ENCODE results near the gene LRCOL1. TPM values are rescaled to one million over a fixed set of nuclear protein-coding genes. Genes with fewer than 3 reads are reported as not detected.

LRCOL1 gene
- total RNA-seq, 1 experiment from 2014 or later = 0.24 TPM

DNA sequence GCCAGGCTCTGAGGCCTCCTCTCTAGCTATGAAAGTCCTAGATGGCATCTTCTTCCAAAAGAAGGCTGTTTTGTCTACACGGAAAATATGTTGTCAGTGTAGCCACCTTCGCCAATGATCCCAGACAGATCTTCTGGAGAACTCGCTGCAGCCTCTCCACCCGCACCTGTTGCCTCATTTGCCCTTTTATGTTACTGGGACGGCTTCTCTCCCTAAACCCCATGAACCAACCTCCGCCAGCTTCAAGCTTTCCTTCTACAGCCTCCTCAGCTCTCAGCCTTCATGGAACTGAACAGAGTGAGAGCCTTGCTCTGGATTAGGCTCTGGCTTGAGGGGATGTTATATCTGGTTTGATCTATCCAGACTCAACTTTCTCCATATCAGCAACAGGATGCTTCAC, 18.9 kb upstream of the LRCOL1 start (continued):
- TF ChIP-seq, protein P1, sequence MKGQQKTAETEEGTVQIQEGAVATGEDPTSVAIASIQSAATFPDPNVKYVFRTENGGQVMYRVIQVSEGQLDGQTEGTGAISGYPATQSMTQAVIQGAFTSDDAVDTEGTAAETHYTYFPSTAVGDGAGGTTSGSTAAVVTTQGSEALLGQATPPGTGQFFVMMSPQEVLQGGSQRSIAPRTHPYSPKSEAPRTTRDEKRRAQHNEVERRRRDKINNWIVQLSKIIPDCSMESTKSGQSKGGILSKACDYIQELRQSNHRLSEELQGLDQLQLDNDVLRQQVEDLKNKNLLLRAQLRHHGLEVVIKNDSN (CRISPR knock-in tag; IDR thresholded peaks at IDR 0.05) = no peak
- no peak for TF ChIP-seq ETV6 (CRISPR knock-in tag; IDR thresholded peaks at IDR 0.05)
- no peak for TF ChIP-seq PRRX2 (CRISPR knock-in tag; IDR thresholded peaks at IDR 0.05)

DNA sequence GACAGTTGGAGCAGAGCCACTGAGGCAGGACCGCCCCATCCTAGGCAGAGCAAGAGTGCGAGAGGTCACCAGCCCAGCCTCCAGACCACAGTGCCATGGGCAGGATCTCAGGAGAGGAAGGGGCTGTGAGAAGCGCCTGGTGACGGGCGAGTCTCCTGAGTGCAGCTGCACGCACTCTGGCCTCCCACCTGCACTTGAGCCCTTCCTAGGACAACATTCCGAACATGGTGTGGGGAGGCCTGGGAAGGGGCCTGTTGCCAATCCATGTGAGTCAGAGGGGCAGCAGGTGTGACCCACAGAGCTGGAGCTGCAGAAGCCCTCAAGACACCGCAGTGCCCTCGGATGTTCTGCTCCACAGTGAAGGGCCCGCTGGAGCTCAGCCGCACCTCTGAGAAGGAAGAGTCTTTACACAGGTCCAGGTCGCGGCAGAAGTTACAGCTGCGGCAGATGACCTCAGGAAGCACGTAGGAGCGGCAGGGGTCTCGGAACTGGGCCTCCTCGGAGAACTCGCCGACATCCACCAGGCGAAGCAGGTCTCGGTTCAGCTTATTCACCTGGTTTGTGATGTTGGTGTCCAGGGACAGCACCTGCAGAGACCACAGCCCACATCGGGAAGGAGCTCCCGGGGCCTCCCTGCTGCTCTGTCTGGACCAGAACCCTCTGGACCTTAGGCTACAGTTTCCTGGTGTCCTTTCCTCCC, 15.5 kb upstream of the LRCOL1 start:
- ChIA-PET POLR2A (no interaction called here), CTCF (no interaction called here)
- H3K4me1 Mint-ChIP-seq = no peaks in the 10 kb centered on the region
- H3K4me3 Mint-ChIP-seq = no peak overlapping the region
- no peaks in the 10 kb centered on the region for H3K9me3 Mint-ChIP-seq
- DNase-seq (ENCODE audit: low spot score) (no peak), ATAC-seq (no peak)
- H3K27me3 Mint-ChIP-seq (ENCODE audit: low read depth) = peaks cover 4% of the 10 kb centered on the region; the same call in 1 of the 2 replicates
- peaks cover 38% of the 10 kb centered on the region for H3K36me3 Mint-ChIP-seq
- no peak for TF ChIP-seq CREM (CRISPR knock-in tag; IDR thresholded peaks at IDR 0.05)
- no peak for TF ChIP-seq NFATC4 (CRISPR knock-in tag; IDR thresholded peaks at IDR 0.05)
- TF ChIP-seq, protein P2, sequence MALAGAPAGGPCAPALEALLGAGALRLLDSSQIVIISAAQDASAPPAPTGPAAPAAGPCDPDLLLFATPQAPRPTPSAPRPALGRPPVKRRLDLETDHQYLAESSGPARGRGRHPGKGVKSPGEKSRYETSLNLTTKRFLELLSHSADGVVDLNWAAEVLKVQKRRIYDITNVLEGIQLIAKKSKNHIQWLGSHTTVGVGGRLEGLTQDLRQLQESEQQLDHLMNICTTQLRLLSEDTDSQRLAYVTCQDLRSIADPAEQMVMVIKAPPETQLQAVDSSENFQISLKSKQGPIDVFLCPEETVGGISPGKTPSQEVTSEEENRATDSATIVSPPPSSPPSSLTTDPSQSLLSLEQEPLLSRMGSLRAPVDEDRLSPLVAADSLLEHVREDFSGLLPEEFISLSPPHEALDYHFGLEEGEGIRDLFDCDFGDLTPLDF (CRISPR knock-in tag; IDR thresholded peaks at IDR 0.05) = no peak
- TF ChIP-seq ZNF263 (CRISPR knock-in tag; IDR thresholded peaks at IDR 0.05; ENCODE audit: low read depth) = no peak
- TF ChIP-seq, protein P3, sequence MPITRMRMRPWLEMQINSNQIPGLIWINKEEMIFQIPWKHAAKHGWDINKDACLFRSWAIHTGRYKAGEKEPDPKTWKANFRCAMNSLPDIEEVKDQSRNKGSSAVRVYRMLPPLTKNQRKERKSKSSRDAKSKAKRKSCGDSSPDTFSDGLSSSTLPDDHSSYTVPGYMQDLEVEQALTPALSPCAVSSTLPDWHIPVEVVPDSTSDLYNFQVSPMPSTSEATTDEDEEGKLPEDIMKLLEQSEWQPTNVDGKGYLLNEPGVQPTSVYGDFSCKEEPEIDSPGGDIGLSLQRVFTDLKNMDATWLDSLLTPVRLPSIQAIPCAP (CRISPR knock-in tag; IDR thresholded peaks at IDR 0.05) = no peak
- TF ChIP-seq, protein P4, sequence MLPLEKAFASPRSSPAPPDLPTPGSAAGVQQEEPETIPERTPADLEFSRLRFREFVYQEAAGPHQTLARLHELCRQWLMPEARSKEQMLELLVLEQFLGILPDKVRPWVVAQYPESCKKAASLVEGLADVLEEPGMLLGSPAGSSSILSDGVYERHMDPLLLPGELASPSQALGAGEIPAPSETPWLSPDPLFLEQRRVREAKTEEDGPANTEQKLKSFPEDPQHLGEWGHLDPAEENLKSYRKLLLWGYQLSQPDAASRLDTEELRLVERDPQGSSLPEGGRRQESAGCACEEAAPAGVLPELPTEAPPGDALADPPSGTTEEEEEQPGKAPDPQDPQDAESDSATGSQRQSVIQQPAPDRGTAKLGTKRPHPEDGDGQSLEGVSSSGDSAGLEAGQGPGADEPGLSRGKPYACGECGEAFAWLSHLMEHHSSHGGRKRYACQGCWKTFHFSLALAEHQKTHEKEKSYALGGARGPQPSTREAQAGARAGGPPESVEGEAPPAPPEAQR (CRISPR knock-in tag; IDR thresholded peaks at IDR 0.05) = no peak
- TF ChIP-seq CREB1 (CRISPR knock-in tag; IDR thresholded peaks at IDR 0.05) = no peak
- TF ChIP-seq MXD4 (CRISPR knock-in tag; IDR thresholded peaks at IDR 0.05; ENCODE audit: borderline replicate concordance) = no peak
- H3K27ac Mint-ChIP-seq = no peak overlapping the region

DNA sequence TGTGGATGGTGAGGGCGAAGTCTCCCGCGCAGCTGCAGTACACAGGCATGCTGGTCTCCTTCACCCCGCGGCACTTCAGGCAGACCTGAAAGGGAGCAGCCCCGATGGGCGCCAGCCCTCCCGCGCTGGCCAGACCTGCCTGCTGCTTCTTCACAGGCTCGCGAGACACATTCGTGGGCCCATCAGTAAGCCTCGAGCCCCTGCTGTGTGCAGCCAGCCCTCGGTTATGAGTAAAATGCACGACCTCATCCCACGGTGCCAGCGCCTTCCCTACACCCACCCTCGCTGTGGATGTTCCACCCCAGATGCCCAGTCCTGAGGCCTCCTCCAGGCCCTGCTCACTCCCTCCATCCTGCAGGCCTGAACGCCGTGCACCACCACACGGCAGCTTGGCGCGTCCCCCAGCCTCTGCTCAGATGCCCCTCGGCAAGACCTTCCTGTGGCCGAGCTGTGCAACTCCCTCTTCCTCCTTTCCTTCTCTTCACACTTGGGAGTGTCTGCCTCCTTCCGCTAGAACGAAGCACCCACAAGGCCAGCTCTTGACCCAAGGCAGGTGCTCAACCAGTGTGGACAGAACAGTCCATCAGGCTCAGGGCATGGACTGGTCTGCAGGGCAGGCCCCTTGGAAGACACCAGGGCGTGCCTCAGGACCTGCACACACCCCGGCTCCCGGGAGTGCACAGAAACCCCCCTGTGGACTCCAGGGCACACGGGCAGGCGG, 14.7 kb upstream of the LRCOL1 start:
- POLR2A ChIA-PET = no interaction called here
- peaks cover 30% of the 10 kb centered on the region for H3K36me3 Mint-ChIP-seq
- H3K9me3 Mint-ChIP-seq = no peaks in the 10 kb centered on the region
- CTCF ChIA-PET = no interaction called here
- no peak overlapping the region for H3K4me3 Mint-ChIP-seq
- no peak for TF ChIP-seq ZNF416 (CRISPR knock-in tag; IDR thresholded peaks at IDR 0.05)
- TF ChIP-seq, protein P5, sequence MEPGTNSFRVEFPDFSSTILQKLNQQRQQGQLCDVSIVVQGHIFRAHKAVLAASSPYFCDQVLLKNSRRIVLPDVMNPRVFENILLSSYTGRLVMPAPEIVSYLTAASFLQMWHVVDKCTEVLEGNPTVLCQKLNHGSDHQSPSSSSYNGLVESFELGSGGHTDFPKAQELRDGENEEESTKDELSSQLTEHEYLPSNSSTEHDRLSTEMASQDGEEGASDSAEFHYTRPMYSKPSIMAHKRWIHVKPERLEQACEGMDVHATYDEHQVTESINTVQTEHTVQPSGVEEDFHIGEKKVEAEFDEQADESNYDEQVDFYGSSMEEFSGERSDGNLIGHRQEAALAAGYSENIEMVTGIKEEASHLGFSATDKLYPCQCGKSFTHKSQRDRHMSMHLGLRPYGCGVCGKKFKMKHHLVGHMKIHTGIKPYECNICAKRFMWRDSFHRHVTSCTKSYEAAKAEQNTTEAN (CRISPR knock-in tag; IDR thresholded peaks at IDR 0.05) = no peak
- TF ChIP-seq ZNF121 (CRISPR knock-in tag; IDR thresholded peaks at IDR 0.05) = no peak
- TF ChIP-seq, protein P6, sequence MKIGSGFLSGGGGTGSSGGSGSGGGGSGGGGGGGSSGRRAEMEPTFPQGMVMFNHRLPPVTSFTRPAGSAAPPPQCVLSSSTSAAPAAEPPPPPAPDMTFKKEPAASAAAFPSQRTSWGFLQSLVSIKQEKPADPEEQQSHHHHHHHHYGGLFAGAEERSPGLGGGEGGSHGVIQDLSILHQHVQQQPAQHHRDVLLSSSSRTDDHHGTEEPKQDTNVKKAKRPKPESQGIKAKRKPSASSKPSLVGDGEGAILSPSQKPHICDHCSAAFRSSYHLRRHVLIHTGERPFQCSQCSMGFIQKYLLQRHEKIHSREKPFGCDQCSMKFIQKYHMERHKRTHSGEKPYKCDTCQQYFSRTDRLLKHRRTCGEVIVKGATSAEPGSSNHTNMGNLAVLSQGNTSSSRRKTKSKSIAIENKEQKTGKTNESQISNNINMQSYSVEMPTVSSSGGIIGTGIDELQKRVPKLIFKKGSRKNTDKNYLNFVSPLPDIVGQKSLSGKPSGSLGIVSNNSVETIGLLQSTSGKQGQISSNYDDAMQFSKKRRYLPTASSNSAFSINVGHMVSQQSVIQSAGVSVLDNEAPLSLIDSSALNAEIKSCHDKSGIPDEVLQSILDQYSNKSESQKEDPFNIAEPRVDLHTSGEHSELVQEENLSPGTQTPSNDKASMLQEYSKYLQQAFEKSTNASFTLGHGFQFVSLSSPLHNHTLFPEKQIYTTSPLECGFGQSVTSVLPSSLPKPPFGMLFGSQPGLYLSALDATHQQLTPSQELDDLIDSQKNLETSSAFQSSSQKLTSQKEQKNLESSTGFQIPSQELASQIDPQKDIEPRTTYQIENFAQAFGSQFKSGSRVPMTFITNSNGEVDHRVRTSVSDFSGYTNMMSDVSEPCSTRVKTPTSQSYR (CRISPR knock-in tag; IDR thresholded peaks at IDR 0.05) = no peak
- TF ChIP-seq, protein P7, sequence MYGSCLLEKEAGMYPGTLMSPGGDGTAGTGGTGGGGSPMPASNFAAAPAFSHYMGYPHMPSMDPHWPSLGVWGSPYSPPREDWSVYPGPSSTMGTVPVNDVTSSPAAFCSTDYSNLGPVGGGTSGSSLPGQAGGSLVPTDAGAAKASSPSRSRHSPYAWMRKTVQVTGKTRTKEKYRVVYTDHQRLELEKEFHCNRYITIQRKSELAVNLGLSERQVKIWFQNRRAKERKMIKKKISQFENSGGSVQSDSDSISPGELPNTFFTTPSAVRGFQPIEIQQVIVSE (CRISPR knock-in tag; IDR thresholded peaks at IDR 0.05; ENCODE audit: borderline replicate concordance) = no peak
- TF ChIP-seq, protein P8, sequence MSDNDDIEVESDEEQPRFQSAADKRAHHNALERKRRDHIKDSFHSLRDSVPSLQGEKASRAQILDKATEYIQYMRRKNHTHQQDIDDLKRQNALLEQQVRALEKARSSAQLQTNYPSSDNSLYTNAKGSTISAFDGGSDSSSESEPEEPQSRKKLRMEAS (CRISPR knock-in tag; IDR thresholded peaks at IDR 0.05) = no peak
- no peak for TF ChIP-seq KAT7 (CRISPR knock-in tag; IDR thresholded peaks at IDR 0.05; ENCODE audit: borderline replicate concordance)
- no peak for TF ChIP-seq GTF2I (CRISPR knock-in tag; conservative IDR thresholded peaks at IDR 0.05)
- no peak for TF ChIP-seq GABPB1 (CRISPR knock-in tag; IDR thresholded peaks at IDR 0.05)
- no peak for TF ChIP-seq SP1 (CRISPR knock-in tag; conservative IDR thresholded peaks at IDR 0.05)
- no peak for TF ChIP-seq MYBL2 (CRISPR knock-in tag; IDR thresholded peaks at IDR 0.05)
- TF ChIP-seq, protein P9, sequence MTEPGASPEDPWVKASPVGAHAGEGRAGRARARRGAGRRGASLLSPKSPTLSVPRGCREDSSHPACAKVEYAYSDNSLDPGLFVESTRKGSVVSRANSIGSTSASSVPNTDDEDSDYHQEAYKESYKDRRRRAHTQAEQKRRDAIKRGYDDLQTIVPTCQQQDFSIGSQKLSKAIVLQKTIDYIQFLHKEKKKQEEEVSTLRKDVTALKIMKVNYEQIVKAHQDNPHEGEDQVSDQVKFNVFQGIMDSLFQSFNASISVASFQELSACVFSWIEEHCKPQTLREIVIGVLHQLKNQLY (CRISPR knock-in tag; IDR thresholded peaks at IDR 0.05) = no peak
- TF ChIP-seq TCF7 (CRISPR knock-in tag; IDR thresholded peaks at IDR 0.05; ENCODE audit: low read depth) = no peak
- ATAC-seq (no peak), DNase-seq (ENCODE audit: low spot score) (no peak)
- peaks cover 8% of the 10 kb centered on the region; the same call in 1 of the 2 replicates for H3K27me3 Mint-ChIP-seq (ENCODE audit: low read depth)
- H3K4me1 Mint-ChIP-seq = no peaks in the 10 kb centered on the region
- no peak overlapping the region for H3K27ac Mint-ChIP-seq
